OCI-LY1 (cell line): ENCODE data around the gene LTBP2.

Source experiments
- H2AFZ ChIP-seq: fragments of 200-600 bp; sonication (generic), shearing (Covaris generic); 2 replicates; pipeline ENCODE4 v1.6.0; 2014; ENCODE audit warnings: antibody characterized with exemption, mild to moderate bottlenecking, low read length
- H3F3A ChIP-seq: fragments of 200-600 bp; sonication (generic), shearing (Covaris generic); 2 replicates; pipeline ENCODE4 v1.6.0; 2014; ENCODE audit warnings: mild to moderate bottlenecking, antibody characterized with exemption, low read length, moderate library complexity; ENCODE audit not compliant: insufficient read depth
- H3K27ac ChIP-seq: fragments of 200-600 bp; sonication (generic); 2 replicates; pipeline ENCODE4 v1.5.1; 2014; ENCODE audit warnings: low read length, mixed run types, mild to moderate bottlenecking, low read depth; ENCODE audit not compliant: poor library complexity, severe bottlenecking
- H3K27me3 ChIP-seq: fragments of 200-600 bp; sonication (generic); 2 replicates; pipeline ENCODE4 v1.6.0; 2014; ENCODE audit warnings: antibody characterized with exemption, mild to moderate bottlenecking, low read length, moderate library complexity; ENCODE audit not compliant: insufficient read depth
- H3K36me3 ChIP-seq: fragments of 200-600 bp; sonication (generic); 2 replicates; pipeline ENCODE4 v1.6.1; 2014; ENCODE audit warnings: mild to moderate bottlenecking, antibody characterized with exemption, low read length, moderate library complexity, mixed read lengths; ENCODE audit not compliant: insufficient read depth
- H3K4me1 ChIP-seq: fragments of 200-600 bp; sonication (generic); 2 replicates; pipeline ENCODE4 v1.5.1; 2014; ENCODE audit warnings: mild to moderate bottlenecking, low read length, moderate library complexity; ENCODE audit not compliant: insufficient read depth, severe bottlenecking
- H3K4me2 ChIP-seq: fragments of 200-600 bp; sonication (generic), shearing (Covaris generic); 2 replicates; pipeline ENCODE4 v1.6.1; 2014; ENCODE audit warnings: low read length
- H3K4me3 ChIP-seq: fragments of 200-600 bp; sonication (generic); 2 replicates; pipeline ENCODE4 v1.5.1; 2014; ENCODE audit warnings: low read length, low read depth, mild to moderate bottlenecking, mixed read lengths; ENCODE audit not compliant: poor library complexity, severe bottlenecking
- H3K79me2 ChIP-seq: fragments of 200-600 bp; shearing (Covaris generic); 2 replicates; pipeline ENCODE4 v1.6.1; 2016; ENCODE audit warnings: mixed run types, low read length, mixed read lengths; ENCODE audit not compliant: insufficient read depth
- H3K9ac ChIP-seq: fragments of 200-600 bp; sonication (generic), shearing (Covaris generic); 2 replicates; pipeline ENCODE4 v1.6.1; 2014; ENCODE audit warnings: mild to moderate bottlenecking, low read length, mixed read lengths
- H3K9me2 ChIP-seq: fragments of 200-600 bp; sonication (generic), shearing (Covaris generic); 2 replicates; pipeline ENCODE4 v1.6.1; 2014; ENCODE audit warnings: low read depth, mild to moderate bottlenecking, low read length, mixed read lengths
- H3K9me3 ChIP-seq: fragments of 200-600 bp; shearing (Covaris generic); 2 replicates; pipeline ENCODE4 v1.6.1; 2014; ENCODE audit warnings: low read length, mixed read lengths
- H4K20me1 ChIP-seq: fragments of 200-600 bp; sonication (generic), shearing (Covaris generic); 2 replicates; pipeline ENCODE4 v1.6.0; 2016; ENCODE audit warnings: mild to moderate bottlenecking, low read length; ENCODE audit not compliant: insufficient read depth
- CTCF ChIP-seq: fragments of 200-600 bp; sonication (generic), shearing (Covaris generic); IDR thresholded peaks from 2 replicates; pipeline ENCODE4 v1.5.1; 2017; ENCODE audit warnings: mild to moderate bottlenecking, antibody characterized with exemption, low read length, moderate library complexity, mixed read lengths
- EZH2 ChIP-seq: fragments of 200-600 bp; sonication (generic), shearing (Covaris generic); IDR thresholded peaks from 2 replicates; pipeline ENCODE4 v1.8.0; 2017; ENCODE audit warnings: borderline replicate concordance, mixed run types, mild to moderate bottlenecking, antibody characterized with exemption, low read length, moderate library complexity, mixed read lengths

The LTBP2 gene

DNA sequence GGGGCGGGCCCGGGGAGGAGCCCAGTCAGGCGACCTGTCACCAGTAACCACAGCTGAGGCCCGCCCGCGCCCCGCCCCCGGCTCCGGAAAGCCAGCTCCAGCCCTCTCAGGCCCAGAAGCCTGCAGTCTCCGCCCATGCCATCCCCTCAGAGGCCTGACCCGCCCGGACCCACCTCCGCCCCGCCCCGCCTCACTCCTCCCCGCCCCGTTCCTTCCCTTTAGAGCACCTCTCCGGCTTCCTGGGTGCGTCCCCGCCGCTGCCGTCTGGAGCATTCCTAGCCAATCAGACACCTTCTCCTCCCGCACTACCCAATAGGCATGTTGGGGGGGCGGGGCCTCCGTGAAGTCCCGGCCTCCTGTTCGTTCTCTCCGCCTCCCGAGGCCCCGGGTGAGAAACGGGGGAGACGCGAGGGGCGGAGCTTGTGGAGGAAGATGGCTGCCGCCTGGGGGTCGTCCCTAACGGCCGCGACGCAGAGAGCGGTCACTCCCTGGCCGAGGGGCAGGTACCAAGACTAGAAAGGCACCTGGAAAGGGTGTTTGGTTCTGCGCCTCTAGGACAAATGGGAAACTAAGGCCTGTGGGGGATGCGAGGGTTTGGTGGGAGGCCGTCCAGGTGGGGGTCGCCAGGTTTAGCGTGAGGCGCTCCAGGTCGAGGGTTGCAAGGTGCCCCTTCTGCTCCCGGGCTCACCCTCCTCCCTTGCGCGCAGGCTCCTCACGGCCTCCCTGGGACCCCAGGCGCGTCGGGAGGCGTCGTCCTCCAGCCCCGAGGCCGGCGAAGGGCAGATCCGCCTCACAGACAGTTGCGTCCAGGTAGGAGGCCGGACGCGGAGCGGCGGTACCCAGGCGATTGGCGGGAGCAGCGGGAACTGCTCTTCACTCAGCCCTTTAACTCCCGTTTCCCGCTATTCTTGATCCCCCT lies 118.4 kb downstream of the LTBP2 start, which contains the start of gene ISCA2:
Gene ISCA2 (plus strand): TSS at position 423 of the 919 bp plus-strand sequence. CDS start 10 bp downstream, at position 433.
- no peak within 1 kb of the TSS for H3K27ac ChIP-seq

DNA sequence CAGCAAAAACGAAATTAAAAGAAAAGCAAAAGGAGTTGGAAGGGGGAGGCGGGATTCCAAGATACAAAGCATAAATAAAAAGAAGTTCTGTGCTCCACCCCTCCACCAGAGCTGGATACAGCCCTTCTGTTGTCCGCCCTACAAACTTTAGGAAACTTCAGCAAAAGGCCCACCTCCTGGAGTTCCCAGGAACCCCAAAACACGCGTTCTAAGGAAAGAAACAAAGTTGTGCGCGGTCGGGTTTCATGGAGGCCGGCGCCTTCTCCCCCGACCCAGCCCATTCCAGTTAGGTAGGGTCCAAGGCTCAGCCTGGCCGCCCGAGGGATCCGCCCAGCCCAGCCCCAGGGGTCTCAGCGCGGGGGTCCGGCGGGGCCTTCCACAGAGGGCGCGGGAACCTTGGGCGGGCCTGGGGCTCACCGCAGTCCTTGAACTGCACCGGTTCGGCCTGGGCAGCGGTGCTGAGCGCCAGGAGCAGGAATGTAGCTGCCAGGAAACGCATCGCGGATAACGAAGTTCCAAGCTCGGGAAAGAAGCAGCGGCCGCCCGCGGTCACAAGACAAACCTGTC lies 119.2 kb downstream of the LTBP2 start, which contains the start of gene NPC2:
Gene NPC2 (minus strand): TSS at position 530 of the 567 bp plus-strand sequence. CDS start 31 bp downstream, at position 499.
- H4K20me1 ChIP-seq, result no peaks in the 10 kb centered on the region
- peaks cover 25% of the 10 kb centered on the region for H3K4me1 ChIP-seq
- H3K27me3 ChIP-seq, result no peaks in the 10 kb centered on the region
- H3K4me3 ChIP-seq, result peak within 1 kb of the TSS; percentile 85
- H3K36me3 ChIP-seq, result peaks cover 3% of the 10 kb centered on the region; the same call in 1 of the 2 replicates
- H3F3A ChIP-seq, result no peaks in the 10 kb centered on the region
- H2AFZ ChIP-seq, result peak within 1 kb of the TSS; percentile 50; the same call in 1 of the 2 replicates
- H3K9me2 ChIP-seq, result no peaks in the 10 kb centered on the region
- no peaks in the 10 kb centered on the region for H3K9me3 ChIP-seq
- no peak for TF ChIP-seq CTCF
- no peak for TF ChIP-seq EZH2
- peak within 1 kb of the TSS; percentile 91 for H3K4me2 ChIP-seq
- H3K9ac ChIP-seq, result peak within 1 kb of the TSS; percentile 83
- no peaks in the 10 kb centered on the region for H3K79me2 ChIP-seq
- no peak within 1 kb of the TSS for H3K27ac ChIP-seq

More for the DNA sequence above, 118.4 kb downstream of the LTBP2 start, which contains the start of gene ISCA2:
- H3K9me2 ChIP-seq, result no peaks in the 10 kb centered on the region
- TF ChIP-seq EZH2, result no peak
- TF ChIP-seq CTCF, result no peak
- H3K9me3 ChIP-seq, result no peaks in the 10 kb centered on the region
- H2AFZ ChIP-seq, result peak within 1 kb of the TSS; percentile 50; the same call in 1 of the 2 replicates
- H3K4me3 ChIP-seq, result peak within 1 kb of the TSS; percentile 85
- peaks cover 3% of the 10 kb centered on the region; the same call in 1 of the 2 replicates for H3K36me3 ChIP-seq
- H3K4me1 ChIP-seq, result peaks cover 25% of the 10 kb centered on the region
- H3K9ac ChIP-seq, result peak within 1 kb of the TSS; percentile 83
- no peaks in the 10 kb centered on the region for H3K27me3 ChIP-seq
- H3K4me2 ChIP-seq, result peak within 1 kb of the TSS; percentile 91
- no peaks in the 10 kb centered on the region for H3K79me2 ChIP-seq
- no peaks in the 10 kb centered on the region for H3F3A ChIP-seq
- no peaks in the 10 kb centered on the region for H4K20me1 ChIP-seq

- Histone ChIP-seq H3K36me3 (peaks cover 3% of the 10 kb centered on the region; the same call in 1 of the 2 replicates), H3K4me2 (peak overlapping the region; percentile 89), H3K4me3 (peak overlapping the region; percentile 85), H3K79me2 (no peaks in the 10 kb centered on the region), H3K27me3 (no peaks in the 10 kb centered on the region), H3K9me3 (no peaks in the 10 kb centered on the region), H3F3A (no peaks in the 10 kb centered on the region), H2AFZ (no peak overlapping the region), H3K9me2 (no peaks in the 10 kb centered on the region), H3K27ac (no peak overlapping the region), H3K9ac (peak overlapping the region; percentile 74), H3K4me1 (peaks cover 25% of the 10 kb centered on the region), H4K20me1 (no peaks in the 10 kb centered on the region)
- TF ChIP-seq EZH2 (no peak), CTCF (peak; percentile 53; the same call in 1 of the 2 replicates)
Observed at GRCh38 chr14:74491956-74492775, 119.9 kb downstream of the LTBP2 start.
